ENCODE results near the gene KRR1.

- TF ChIP-seq, protein P1, sequence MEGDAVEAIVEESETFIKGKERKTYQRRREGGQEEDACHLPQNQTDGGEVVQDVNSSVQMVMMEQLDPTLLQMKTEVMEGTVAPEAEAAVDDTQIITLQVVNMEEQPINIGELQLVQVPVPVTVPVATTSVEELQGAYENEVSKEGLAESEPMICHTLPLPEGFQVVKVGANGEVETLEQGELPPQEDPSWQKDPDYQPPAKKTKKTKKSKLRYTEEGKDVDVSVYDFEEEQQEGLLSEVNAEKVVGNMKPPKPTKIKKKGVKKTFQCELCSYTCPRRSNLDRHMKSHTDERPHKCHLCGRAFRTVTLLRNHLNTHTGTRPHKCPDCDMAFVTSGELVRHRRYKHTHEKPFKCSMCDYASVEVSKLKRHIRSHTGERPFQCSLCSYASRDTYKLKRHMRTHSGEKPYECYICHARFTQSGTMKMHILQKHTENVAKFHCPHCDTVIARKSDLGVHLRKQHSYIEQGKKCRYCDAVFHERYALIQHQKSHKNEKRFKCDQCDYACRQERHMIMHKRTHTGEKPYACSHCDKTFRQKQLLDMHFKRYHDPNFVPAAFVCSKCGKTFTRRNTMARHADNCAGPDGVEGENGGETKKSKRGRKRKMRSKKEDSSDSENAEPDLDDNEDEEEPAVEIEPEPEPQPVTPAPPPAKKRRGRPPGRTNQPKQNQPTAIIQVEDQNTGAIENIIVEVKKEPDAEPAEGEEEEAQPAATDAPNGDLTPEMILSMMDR (IDR thresholded peaks at IDR 0.05) = no peak
- no peak for TF ChIP-seq POLR2A (IDR thresholded peaks at IDR 0.05)
Measured at GRCh38 chr12:75529316-75529715, 17.9 kb upstream of the KRR1 start.
